K562 (cell line): Measurements from ENCODE around the gene TMEM60. TPM values are rescaled to one million over a fixed set of nuclear protein-coding genes. Genes with fewer than 3 reads are reported as not detected.
A peak's percentile ranks its signal among the peaks of the same experiment; 100 is the strongest.

Experiments
- CEBPG ChIP-seq, 3 experiments: fragments of 200-800 bp in 1 of 3; sonication (Bioruptor generic) in 1 of 3; sonication (generic) in 1 of 3; formaldehyde crosslinking in 1 of 3; IDR thresholded peaks in 2 of 3; conservative IDR thresholded peaks in 1 of 3; 2 replicates each; pipeline versions ENCODE4 v1.6.1 to v1.8.0; 2016 to 2022; ENCODE audit warnings: missing compliant biosample characterization in 2 of 3, missing genetic modification characterization in 2 of 3, mild to moderate bottlenecking in 1 of 3, missing genetic modification reagents in 1 of 3
- GATAD2B ChIP-seq: fragments of 450-650 bp; IDR thresholded peaks from 2 replicates; pipeline ENCODE4 v1.6.1; 2017; ENCODE audit warnings: mild to moderate bottlenecking, borderline replicate concordance
- HDAC6 ChIP-seq: IDR thresholded peaks from 2 replicates; pipeline ENCODE4 v1.6.1; 2012; ENCODE audit warnings: low read depth, mild to moderate bottlenecking, control low read depth, inconsistent platforms, low read length, moderate library complexity
- HNRNPLL ChIP-seq: fragments of 200-400 bp; formaldehyde crosslinking; IDR thresholded peaks from 2 replicates; pipeline ENCODE4 v1.6.1; 2017; ENCODE audit warnings: low read length, low read depth, mild to moderate bottlenecking; ENCODE audit not compliant: poor library complexity, severe bottlenecking
- JUND ChIP-seq, 2 experiments: IDR thresholded peaks; 2 replicates in 1 of 2; 3 replicates in 1 of 2; pipeline ENCODE4 v1.6.1; 2011; ENCODE audit warnings: borderline replicate concordance in 2 of 2, low read depth in 2 of 2, low read length in 2 of 2, improper control_type of control experiment in 1 of 2, missing biosample characterization in 1 of 2, missing genetic modification characterization in 1 of 2, missing genetic modification reagents in 1 of 2
- KDM1A ChIP-seq, 2 experiments: fragments of 450-650 bp; IDR thresholded peaks; 2 replicates each; pipeline ENCODE4 v1.6.1; 2016; ENCODE audit warnings: mild to moderate bottlenecking in 2 of 2
- NR2C2 ChIP-seq, 2 experiments: fragments of 200-800 bp in 1 of 2; sonication (Bioruptor generic) in 1 of 2; sonication (generic) in 1 of 2; formaldehyde crosslinking in 1 of 2; IDR thresholded peaks; 2 replicates each; pipeline versions ENCODE4 v1.6.1 to v1.8.0; 2016 to 2022; ENCODE audit warnings: mild to moderate bottlenecking in 1 of 2, missing compliant biosample characterization in 1 of 2, missing genetic modification characterization in 1 of 2, missing genetic modification reagents in 1 of 2
- PHF21A ChIP-seq: fragments of 450-650 bp; IDR thresholded peaks from 2 replicates; pipeline ENCODE4 v1.6.1; 2017; ENCODE audit warnings: low read depth, borderline replicate concordance
- PTRF ChIP-seq: fragments of 450-650 bp; IDR thresholded peaks from 2 replicates; pipeline ENCODE4 v1.6.1; 2016; ENCODE audit warnings: mild to moderate bottlenecking, missing genetic modification characterization, missing compliant biosample characterization
- PYGO2 ChIP-seq: fragments of 450-650 bp; IDR thresholded peaks from 2 replicates; pipeline ENCODE4 v1.6.1; 2016; ENCODE audit warnings: mild to moderate bottlenecking, missing genetic modification characterization, moderate library complexity, missing compliant biosample characterization
- SLC30A9 ChIP-seq: fragments of 250-450 bp; sonication (Bioruptor Pico); IDR thresholded peaks from 2 replicates; pipeline ENCODE4 v1.8.0; 2022; ENCODE audit warnings: mild to moderate bottlenecking, moderate library complexity
- SMARCA5 ChIP-seq: fragments of 450-650 bp; IDR thresholded peaks from 2 replicates; pipeline ENCODE4 v1.6.1; 2016
- SMARCB1 ChIP-seq: IDR thresholded peaks from 2 replicates; pipeline ENCODE4 v1.6.1; 2011; ENCODE audit warnings: improper control_type of control experiment, low read depth; ENCODE audit not compliant: insufficient read length
- TEAD1 ChIP-seq, 2 experiments: fragments of 450-650 bp in 1 of 2; sonication (generic) in 1 of 2; formaldehyde crosslinking; IDR thresholded peaks; 2 replicates each; pipeline versions ENCODE4 v1.4.0 to v1.8.0; 2020 to 2022; ENCODE audit warnings: mild to moderate bottlenecking in 2 of 2, missing genetic modification reagents in 1 of 2
- ZKSCAN8 ChIP-seq: fragments of 200-800 bp; sonication (Bioruptor generic); IDR thresholded peaks from 2 replicates; pipeline ENCODE4 v1.6.1; 2016; ENCODE audit warnings: missing genetic modification characterization, missing compliant biosample characterization
- polyA plus RNA-seq, 8 experiments: library from polyadenylated mRNA; depleted of rRNA in 4 of 8; stranded (reverse) in 5 of 8; unstranded in 3 of 8; fragments of >200 nt; fragmentation: Nextera tagmentation in 2 of 8; fragmentation: Illumina TruSeq in 1 of 8; extraction: Ambion mirVana in 2 of 8; extraction: Trizol in 1 of 8; gene quantifications; 2 replicates each; pipeline versions ENCODE4 v1.2.1 to v1.2.3, GENCODE V29; 2011 to 2014; ENCODE audit warnings: inconsistent platforms in 1 of 8, missing spikeins in 1 of 8
- total RNA-seq, 7 experiments: library from RNA; depleted of rRNA in 6 of 7; stranded (reverse); fragments of >200 nt in 6 of 7; fragmentation: Illumina TruSeq in 2 of 7; extraction: Trizol in 2 of 7; gene quantifications; 2 replicates each; pipeline versions ENCODE4 v1.2.1 to v1.2.3, GENCODE V29; 2011 to 2021; ENCODE audit warnings: low replicate concordance in 1 of 7
- TF ChIP-seq, protein P1 (sequence below): IDR thresholded peaks from 3 replicates; pipeline ENCODE4 v1.6.1; 2011; ENCODE audit warnings: borderline replicate concordance, mild to moderate bottlenecking, moderate library complexity; ENCODE audit not compliant: insufficient read length; ENCODE audit errors: extremely low read depth
- TF ChIP-seq, protein P2 (sequence below): IDR thresholded peaks from 2 replicates; pipeline ENCODE4 v1.6.1; 2011; ENCODE audit not compliant: insufficient read length; ENCODE audit errors: extremely low read depth
- TF ChIP-seq, protein P3 (sequence below): fragments of 450-650 bp; formaldehyde crosslinking; conservative IDR thresholded peaks from 2 replicates; pipeline ENCODE4 v1.4.0; 2022; ENCODE audit warnings: mild to moderate bottlenecking, missing genetic modification characterization
- TF ChIP-seq, protein P4 (sequence below): fragments of 450-650 bp; IDR thresholded peaks from 2 replicates; pipeline ENCODE4 v1.6.1; 2017; ENCODE audit warnings: antibody characterized with exemption

The TMEM60 gene
- total and polyA plus RNA-seq, 9 of the 15 experiments (the other 6 are each of a cell fraction or from before 2014, with no cell fraction given) = 12.5 to 140 (median 38.4) TPM

DNA sequence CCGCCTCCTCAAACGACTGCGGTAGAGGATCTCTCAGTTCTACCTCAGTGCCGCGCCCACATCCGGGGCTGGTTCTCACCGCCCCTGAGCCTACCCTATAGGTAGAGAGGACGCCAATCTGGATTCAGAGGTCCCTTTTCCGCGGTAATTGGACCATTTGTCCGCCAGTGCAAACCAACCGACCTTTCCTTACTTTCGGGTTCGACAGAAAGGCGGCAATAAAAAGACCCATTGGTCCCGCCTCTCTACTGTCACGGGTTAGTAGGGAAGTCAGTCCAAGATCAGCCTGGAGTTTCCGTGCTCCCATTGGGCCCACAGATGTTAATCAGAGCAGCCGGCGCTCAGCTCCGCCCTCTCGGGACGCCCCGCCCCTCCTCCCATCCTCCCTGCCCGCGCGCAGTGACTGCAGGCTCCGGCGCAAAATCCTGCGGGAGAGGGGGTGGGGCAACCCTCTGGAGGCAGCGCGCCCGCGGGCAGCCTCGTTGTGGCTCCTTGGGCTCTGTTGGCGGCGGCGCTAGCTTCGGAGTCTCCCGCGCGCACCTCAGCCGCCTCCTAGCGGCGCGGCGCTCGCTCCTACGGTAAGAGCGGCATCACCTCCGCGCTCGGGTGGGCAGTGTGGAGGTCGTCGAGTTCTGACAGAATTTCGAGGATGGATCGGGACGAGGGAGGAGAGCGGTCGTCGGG, at the start of gene TMEM60, which contains the start of gene PHTF2 (continued):
- TF ChIP-seq, protein P1, sequence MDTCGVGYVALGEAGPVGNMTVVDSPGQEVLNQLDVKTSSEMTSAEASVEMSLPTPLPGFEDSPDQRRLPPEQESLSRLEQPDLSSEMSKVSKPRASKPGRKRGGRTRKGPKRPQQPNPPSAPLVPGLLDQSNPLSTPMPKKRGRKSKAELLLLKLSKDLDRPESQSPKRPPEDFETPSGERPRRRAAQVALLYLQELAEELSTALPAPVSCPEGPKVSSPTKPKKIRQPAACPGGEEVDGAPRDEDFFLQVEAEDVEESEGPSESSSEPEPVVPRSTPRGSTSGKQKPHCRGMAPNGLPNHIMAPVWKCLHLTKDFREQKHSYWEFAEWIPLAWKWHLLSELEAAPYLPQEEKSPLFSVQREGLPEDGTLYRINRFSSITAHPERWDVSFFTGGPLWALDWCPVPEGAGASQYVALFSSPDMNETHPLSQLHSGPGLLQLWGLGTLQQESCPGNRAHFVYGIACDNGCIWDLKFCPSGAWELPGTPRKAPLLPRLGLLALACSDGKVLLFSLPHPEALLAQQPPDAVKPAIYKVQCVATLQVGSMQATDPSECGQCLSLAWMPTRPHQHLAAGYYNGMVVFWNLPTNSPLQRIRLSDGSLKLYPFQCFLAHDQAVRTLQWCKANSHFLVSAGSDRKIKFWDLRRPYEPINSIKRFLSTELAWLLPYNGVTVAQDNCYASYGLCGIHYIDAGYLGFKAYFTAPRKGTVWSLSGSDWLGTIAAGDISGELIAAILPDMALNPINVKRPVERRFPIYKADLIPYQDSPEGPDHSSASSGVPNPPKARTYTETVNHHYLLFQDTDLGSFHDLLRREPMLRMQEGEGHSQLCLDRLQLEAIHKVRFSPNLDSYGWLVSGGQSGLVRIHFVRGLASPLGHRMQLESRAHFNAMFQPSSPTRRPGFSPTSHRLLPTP = no peak
- no peak for TF ChIP-seq NR2C2 (CRISPR knock-in tag; IDR thresholded peaks at IDR 0.05)
- TF ChIP-seq NR2C2 (tag; IDR thresholded peaks at IDR 0.05) = peak; percentile 58; the same call in 1 of the 2 replicates
- no peak for TF ChIP-seq CEBPG (CRISPR knock-in tag; IDR thresholded peaks at IDR 0.05)
- no peak for TF ChIP-seq CEBPG (tag; conservative IDR thresholded peaks at IDR 0.05 in 1 of 2, IDR thresholded peaks at IDR 0.05 in 1 of 2)
- TF ChIP-seq KDM1A (IDR thresholded peaks at IDR 0.05) = no peak
- TF ChIP-seq ZKSCAN8 (CRISPR knock-in tag) = no peak
- TF ChIP-seq HNRNPLL = peak; percentile 90
- TF ChIP-seq, protein P2, sequence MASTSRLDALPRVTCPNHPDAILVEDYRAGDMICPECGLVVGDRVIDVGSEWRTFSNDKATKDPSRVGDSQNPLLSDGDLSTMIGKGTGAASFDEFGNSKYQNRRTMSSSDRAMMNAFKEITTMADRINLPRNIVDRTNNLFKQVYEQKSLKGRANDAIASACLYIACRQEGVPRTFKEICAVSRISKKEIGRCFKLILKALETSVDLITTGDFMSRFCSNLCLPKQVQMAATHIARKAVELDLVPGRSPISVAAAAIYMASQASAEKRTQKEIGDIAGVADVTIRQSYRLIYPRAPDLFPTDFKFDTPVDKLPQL = no peak
- TF ChIP-seq GATAD2B = peak; percentile 72
- no peak for TF ChIP-seq PYGO2 (tag)
- TF ChIP-seq, protein P3, sequence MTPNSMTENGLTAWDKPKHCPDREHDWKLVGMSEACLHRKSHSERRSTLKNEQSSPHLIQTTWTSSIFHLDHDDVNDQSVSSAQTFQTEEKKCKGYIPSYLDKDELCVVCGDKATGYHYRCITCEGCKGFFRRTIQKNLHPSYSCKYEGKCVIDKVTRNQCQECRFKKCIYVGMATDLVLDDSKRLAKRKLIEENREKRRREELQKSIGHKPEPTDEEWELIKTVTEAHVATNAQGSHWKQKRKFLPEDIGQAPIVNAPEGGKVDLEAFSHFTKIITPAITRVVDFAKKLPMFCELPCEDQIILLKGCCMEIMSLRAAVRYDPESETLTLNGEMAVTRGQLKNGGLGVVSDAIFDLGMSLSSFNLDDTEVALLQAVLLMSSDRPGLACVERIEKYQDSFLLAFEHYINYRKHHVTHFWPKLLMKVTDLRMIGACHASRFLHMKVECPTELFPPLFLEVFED (CRISPR knock-in tag) = 0 out of 2 replicates have a peak, but pooled peaks have one; percentile 14
- 0 out of 4 replicates have a peak, but pooled peaks of 1 of the 2 experiments have one; percentile 38 for TF ChIP-seq TEAD1 (CRISPR knock-in tag; IDR thresholded peaks at IDR 0.05)
- TF ChIP-seq PHF21A = peak; percentile 29; the same call in 1 of the 2 replicates
- TF ChIP-seq, protein P4, sequence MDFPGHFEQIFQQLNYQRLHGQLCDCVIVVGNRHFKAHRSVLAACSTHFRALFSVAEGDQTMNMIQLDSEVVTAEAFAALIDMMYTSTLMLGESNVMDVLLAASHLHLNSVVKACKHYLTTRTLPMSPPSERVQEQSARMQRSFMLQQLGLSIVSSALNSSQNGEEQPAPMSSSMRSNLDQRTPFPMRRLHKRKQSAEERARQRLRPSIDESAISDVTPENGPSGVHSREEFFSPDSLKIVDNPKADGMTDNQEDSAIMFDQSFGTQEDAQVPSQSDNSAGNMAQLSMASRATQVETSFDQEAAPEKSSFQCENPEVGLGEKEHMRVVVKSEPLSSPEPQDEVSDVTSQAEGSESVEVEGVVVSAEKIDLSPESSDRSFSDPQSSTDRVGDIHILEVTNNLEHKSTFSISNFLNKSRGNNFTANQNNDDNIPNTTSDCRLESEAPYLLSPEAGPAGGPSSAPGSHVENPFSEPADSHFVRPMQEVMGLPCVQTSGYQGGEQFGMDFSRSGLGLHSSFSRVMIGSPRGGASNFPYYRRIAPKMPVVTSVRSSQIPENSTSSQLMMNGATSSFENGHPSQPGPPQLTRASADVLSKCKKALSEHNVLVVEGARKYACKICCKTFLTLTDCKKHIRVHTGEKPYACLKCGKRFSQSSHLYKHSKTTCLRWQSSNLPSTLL = no peak
- no peak for TF ChIP-seq SMARCA5
- no peak for TF ChIP-seq SLC30A9 (CRISPR knock-in tag)
- no peak for TF ChIP-seq HDAC6
- no peak; the same call in 1 of the 2 replicates for TF ChIP-seq JUND (IDR thresholded peaks at IDR 0.05; ENCODE audit: borderline replicate concordance, low read depth, low read length)
- no peak; the same call in 2 of the 3 replicates for TF ChIP-seq JUND (tag; IDR thresholded peaks at IDR 0.05; ENCODE audit: borderline replicate concordance, low read depth, low read length)
- no peak for TF ChIP-seq PTRF (tag)
- TF ChIP-seq SMARCB1 = no peak
